DOHH2 (cell line): ENCODE measurements around the gene ANK3.

ENCODE experiments used
- H3F3A ChIP-seq: fragments of 200-600 bp; sonication (generic), shearing (Covaris generic); 2 replicates; pipeline ENCODE4 v1.6.0; 2016; ENCODE audit warnings: antibody characterized with exemption, mild to moderate bottlenecking; ENCODE audit not compliant: control insufficient read depth, insufficient read depth
- H3K27ac ChIP-seq: fragments of 200-600 bp; sonication (generic); 2 replicates; pipeline ENCODE4 v1.5.1; 2014; ENCODE audit warnings: low read depth, mild to moderate bottlenecking, low read length, moderate library complexity
- H3K27me3 ChIP-seq: fragments of 200-600 bp; sonication (generic); 2 replicates; pipeline ENCODE4 v1.6.1; 2014; ENCODE audit warnings: mild to moderate bottlenecking, low read length, mixed read lengths; ENCODE audit not compliant: control insufficient read depth
- H3K36me3 ChIP-seq: fragments of 200-600 bp; sonication (generic); 2 replicates; pipeline ENCODE4 v1.6.1; 2014; ENCODE audit warnings: mild to moderate bottlenecking, low read length, moderate library complexity, mixed read lengths; ENCODE audit not compliant: control insufficient read depth
- H3K4me1 ChIP-seq: fragments of 200-600 bp; sonication (generic); 2 replicates; pipeline ENCODE4 v1.6.1; 2014; ENCODE audit warnings: mild to moderate bottlenecking, low read length, mixed read lengths; ENCODE audit not compliant: control insufficient read depth
- H3K4me2 ChIP-seq: fragments of 200-600 bp; sonication (generic); 2 replicates; pipeline ENCODE4 v1.6.0; 2014; ENCODE audit warnings: mild to moderate bottlenecking, low read length, moderate library complexity
- H3K4me3 ChIP-seq: fragments of 200-600 bp; sonication (generic); 2 replicates; pipeline ENCODE4 v1.5.1; 2014; ENCODE audit warnings: mild to moderate bottlenecking, low read length, mixed read lengths
- H3K79me2 ChIP-seq: fragments of 200-600 bp; sonication (generic); 2 replicates; pipeline ENCODE4 v1.6.1; 2014; ENCODE audit warnings: mild to moderate bottlenecking, low read length, mixed read lengths; ENCODE audit not compliant: control insufficient read depth
- H3K9me2 ChIP-seq: fragments of 200-600 bp; sonication (generic); replicated peaks from 2 replicates; pipeline ENCODE4 v1.6.1; 2014; ENCODE audit warnings: mild to moderate bottlenecking, low read length, mixed read lengths; ENCODE audit not compliant: control insufficient read depth
- H3K9me3 ChIP-seq: fragments of 200-600 bp; sonication (generic); 2 replicates; pipeline ENCODE4 v1.6.1; 2014; ENCODE audit warnings: antibody characterized with exemption, low read length, mixed read lengths; ENCODE audit not compliant: control insufficient read depth, insufficient read depth
- H4K20me1 ChIP-seq: fragments of 200-600 bp; sonication (generic); 2 replicates; pipeline ENCODE4 v1.6.0; 2014; ENCODE audit warnings: low read depth, mild to moderate bottlenecking, antibody characterized with exemption, low read length, moderate library complexity; ENCODE audit not compliant: control insufficient read depth, insufficient read depth
- CTCF ChIP-seq: fragments of 200-600 bp; sonication (generic); IDR thresholded peaks from one replicate; pipeline ENCODE4 v1.5.1; 2014; ENCODE audit warnings: antibody characterized with exemption, mild to moderate bottlenecking, low read depth, low read length; ENCODE audit not compliant: poor library complexity, severe bottlenecking
- EZH2phosphoT487 ChIP-seq: fragments of 200-600 bp; sonication (generic); IDR thresholded peaks from 2 replicates; pipeline ENCODE4 v1.6.1; 2017; ENCODE audit warnings: borderline replicate concordance, mild to moderate bottlenecking, antibody characterized with exemption, low read length, moderate library complexity, mixed read lengths

The ANK3 gene

GRCh38 chr10:60336901-60337630 is 52.6 kb downstream of the ANK3 start:
- Histone ChIP-seq H4K20me1 (no peaks in the 10 kb centered on the region), H3K4me1 (peaks cover 89% of the 10 kb centered on the region), H3K9me3 (peaks cover under 1% of the 10 kb centered on the region; the same call in 1 of the 2 replicates), H3K27me3 (no peaks in the 10 kb centered on the region), H3K4me2 (no peak overlapping the region), H3K9me2 (no peaks in the 10 kb centered on the region), H3K36me3 (peaks cover 30% of the 10 kb centered on the region), H3K4me3 (no peak overlapping the region), H3K27ac (no peak overlapping the region), H3F3A (peaks cover 2% of the 10 kb centered on the region; the same call in 1 of the 2 replicates), H3K79me2 (peaks cover 100% of the 10 kb centered on the region)
- no peak for TF ChIP-seq CTCF
- no peak for TF ChIP-seq EZH2phosphoT487

GRCh38 chr10:60335708-60336107 is 54.0 kb downstream of the ANK3 start:
- H3F3A ChIP-seq = peaks cover 7% of the 10 kb centered on the region
- peaks cover 100% of the 10 kb centered on the region for H3K79me2 ChIP-seq
- H4K20me1 ChIP-seq = no peaks in the 10 kb centered on the region

GRCh38 chr10:60334991-60335390 is 54.7 kb downstream of the ANK3 start:
- Histone ChIP-seq H3K4me1 (peaks cover 87% of the 10 kb centered on the region), H3K36me3 (peaks cover 46% of the 10 kb centered on the region), H3K79me2 (peaks cover 100% of the 10 kb centered on the region), H3K9me2 (no peaks in the 10 kb centered on the region), H4K20me1 (no peaks in the 10 kb centered on the region), H3K27me3 (no peaks in the 10 kb centered on the region), H3K4me2 (no peak overlapping the region), H3K4me3 (no peak overlapping the region), H3K27ac (no peak overlapping the region), H3K9me3 (peaks cover 11% of the 10 kb centered on the region), H3F3A (peaks cover 7% of the 10 kb centered on the region)
- TF ChIP-seq EZH2phosphoT487 (no peak), CTCF (no peak)

More at GRCh38 chr10:60335708-60336107, 54.0 kb downstream of the ANK3 start:
- H3K9me2 ChIP-seq = no peaks in the 10 kb centered on the region
- H3K9me3 ChIP-seq = peaks cover 4% of the 10 kb centered on the region
- peaks cover 40% of the 10 kb centered on the region for H3K36me3 ChIP-seq
- no peaks in the 10 kb centered on the region for H3K27me3 ChIP-seq
- H3K4me3 ChIP-seq = no peak overlapping the region
- H3K27ac ChIP-seq = no peak overlapping the region
- TF ChIP-seq CTCF (peak; percentile 62), EZH2phosphoT487 (no peak)
- peak overlapping the region; percentile 0; the same call in 1 of the 2 replicates for H3K4me2 ChIP-seq
- H3K4me1 ChIP-seq = peaks cover 87% of the 10 kb centered on the region
